ENCODE measurements around the gene MGME1.

- no peak for TF ChIP-seq CTCF (conservative IDR thresholded peaks at IDR 0.05 in 1 of 2, IDR thresholded peaks at IDR 0.05 in 1 of 2; ENCODE audit: low read depth in 1 of 2, low read length in 2 of 2)
- no peak for TF ChIP-seq EZH2 (IDR thresholded peaks at IDR 0.05; ENCODE audit: low read length, missing control alignments)
Observed at GRCh38 chr20:17941826-17942196, 27.0 kb upstream of the MGME1 start.

All from fibroblast of lung (primary cell).